CD4-positive, alpha-beta T cell treated with Interleukin-1 beta for 1 hour (primary cell): ENCODE data around the gene PRKAB1.
"Not testable (repeated sequence)": the region's sequence is repeated elsewhere in the genome, so short reads cannot be mapped to it uniquely, and the experiment has no call there.

ENCODE experiments used
- DNase-seq, 2 donors: peaks; one replicate each; pipeline ENCODE4 v3.0.0-alpha.2; 2020 to 2022

PRKAB1 gene

GRCh38 chr12:119667577-119668323 lies at the start of gene PRKAB1:
Gene PRKAB1, plus strand, starts transcription at chr12:119668133. Its CDS starts 112 bp downstream, at chr12:119668245.
- peak; percentile 96 to 98 for DNase-seq

DNA sequence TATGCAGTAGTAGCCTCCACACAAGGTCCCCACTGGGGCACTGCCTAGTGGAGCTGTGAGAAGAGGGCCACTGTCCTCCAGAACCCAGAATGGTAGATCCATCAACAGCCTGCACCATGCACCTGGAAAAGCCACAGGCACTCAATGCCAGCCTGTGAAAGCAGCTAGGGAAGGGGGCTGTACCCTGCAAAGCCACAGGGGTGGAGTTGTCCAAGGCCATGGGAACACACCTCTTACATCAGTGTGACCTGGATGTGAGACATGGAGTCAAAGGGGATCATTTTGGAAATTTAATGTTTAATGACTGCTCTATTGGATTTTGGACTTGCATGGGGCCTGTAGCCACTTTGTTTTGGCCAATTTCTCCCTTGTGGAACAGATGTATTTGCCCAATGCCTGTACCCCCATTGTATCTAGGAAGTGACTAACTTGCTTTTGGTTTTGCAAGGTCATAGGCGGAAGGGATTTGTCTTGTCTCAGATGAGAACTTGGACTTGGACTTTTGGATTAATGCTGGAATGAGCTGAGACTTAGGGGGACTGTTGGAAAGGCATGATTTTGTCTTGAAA lies 49.5 kb upstream of the PRKAB1 start:
- DNase-seq, result not testable (repeated sequence)

GRCh38 chr12:119620490-119620889 lies 47.4 kb upstream of the PRKAB1 start:
- DNase-seq, result no peak

GRCh38 chr12:119621878-119622277 lies 46.1 kb upstream of the PRKAB1 start:
- DNase-seq, result no peak

DNA sequence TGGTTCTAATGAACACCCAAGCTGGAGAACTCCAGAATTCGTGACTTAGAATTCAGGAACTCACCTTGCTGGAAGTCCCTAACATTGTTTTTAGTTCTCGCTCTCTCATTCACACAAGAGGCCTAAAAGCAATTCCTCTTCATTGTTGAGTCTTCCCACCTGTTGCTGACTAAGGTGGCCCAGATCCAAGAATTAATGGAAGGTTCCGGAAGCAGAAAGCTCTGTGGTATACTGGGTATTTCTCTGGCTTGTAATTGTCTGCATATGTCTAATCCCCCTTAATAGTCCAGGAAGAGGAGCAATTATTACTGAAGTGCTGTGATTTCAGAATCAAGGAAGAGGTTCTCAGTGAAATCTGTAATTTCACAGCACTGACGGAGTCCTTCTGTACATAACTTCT lies 43.0 kb upstream of the PRKAB1 start:
- DNase-seq, result no peak

GRCh38 chr12:119627019-119627643 lies 40.8 kb upstream of the PRKAB1 start:
- DNase-seq, result no peak

DNA sequence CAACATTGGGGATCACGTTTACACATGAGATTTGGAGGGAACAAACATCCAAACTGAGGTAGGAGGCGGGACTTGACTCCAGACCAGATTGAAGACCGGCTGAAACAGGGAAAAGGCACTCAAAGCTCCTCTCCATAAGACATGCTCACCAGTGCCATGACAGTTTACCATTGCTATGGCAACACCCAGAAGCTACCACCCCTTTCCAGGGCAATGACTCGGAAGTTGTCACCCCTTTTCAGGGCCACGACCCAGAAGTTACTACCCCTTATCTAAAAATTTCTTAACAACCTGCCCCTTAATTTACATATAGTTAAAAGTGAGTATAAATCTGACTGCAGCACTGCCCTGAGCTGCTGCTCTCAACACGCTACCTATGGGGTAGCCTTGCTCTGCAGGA lies 40.2 kb upstream of the PRKAB1 start:
- DNase-seq, result no peak

DNA sequence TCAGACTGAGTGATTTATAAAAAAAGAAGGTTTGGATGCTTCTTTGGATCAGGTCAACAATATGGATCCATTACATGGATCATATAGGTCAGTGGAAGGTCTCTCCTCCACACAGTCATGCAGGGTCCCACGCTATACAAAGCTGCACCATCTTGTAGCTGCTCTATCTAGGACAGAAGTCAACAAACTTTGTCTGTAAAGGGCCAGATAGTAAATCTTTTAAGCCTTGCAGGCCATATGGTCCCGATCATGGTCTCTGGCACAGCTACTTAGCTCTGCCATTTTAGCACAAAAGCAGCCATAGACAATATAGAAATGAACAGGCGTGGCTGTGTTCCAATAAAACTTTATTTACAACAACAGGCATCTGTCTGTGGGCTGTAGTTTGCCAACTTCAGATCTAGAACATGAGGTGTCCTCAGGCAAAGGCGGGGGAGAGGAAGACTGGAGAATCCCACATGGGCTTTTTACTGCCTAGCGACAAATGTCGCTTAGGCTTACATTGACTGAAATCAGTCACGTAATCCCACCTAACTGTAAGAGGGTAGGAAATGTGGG lies 37.6 kb upstream of the PRKAB1 start:
- DNase-seq, result no peak

DNA sequence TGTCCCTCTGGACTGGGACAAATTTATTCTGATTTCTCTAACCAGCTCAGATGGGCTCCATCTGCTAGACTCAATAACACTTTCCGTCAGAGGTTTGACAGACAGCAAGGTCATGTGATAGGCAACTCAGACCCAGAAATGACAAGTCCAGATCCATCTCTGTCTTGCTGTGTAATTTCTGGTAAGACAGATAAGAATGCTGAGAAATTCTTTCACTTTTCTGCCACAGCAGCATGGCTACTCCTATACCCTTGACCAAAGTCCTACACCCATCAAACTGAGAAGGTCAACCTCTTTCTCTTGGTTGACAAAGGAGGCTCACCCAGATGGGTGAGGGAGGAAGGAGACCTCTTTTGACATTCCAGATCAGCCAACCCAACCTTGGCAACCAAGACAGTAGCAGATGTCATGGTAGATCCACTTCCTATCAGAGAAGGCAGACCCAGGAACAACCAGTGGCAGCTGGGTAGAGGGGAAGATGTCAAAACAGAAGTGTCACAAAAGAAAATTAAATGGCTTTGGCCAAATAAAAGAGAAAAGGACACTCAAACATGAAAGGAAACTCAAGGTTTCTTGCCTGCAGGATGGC lies 36.9 kb upstream of the PRKAB1 start:
- DNase-seq, result no peak

DNA sequence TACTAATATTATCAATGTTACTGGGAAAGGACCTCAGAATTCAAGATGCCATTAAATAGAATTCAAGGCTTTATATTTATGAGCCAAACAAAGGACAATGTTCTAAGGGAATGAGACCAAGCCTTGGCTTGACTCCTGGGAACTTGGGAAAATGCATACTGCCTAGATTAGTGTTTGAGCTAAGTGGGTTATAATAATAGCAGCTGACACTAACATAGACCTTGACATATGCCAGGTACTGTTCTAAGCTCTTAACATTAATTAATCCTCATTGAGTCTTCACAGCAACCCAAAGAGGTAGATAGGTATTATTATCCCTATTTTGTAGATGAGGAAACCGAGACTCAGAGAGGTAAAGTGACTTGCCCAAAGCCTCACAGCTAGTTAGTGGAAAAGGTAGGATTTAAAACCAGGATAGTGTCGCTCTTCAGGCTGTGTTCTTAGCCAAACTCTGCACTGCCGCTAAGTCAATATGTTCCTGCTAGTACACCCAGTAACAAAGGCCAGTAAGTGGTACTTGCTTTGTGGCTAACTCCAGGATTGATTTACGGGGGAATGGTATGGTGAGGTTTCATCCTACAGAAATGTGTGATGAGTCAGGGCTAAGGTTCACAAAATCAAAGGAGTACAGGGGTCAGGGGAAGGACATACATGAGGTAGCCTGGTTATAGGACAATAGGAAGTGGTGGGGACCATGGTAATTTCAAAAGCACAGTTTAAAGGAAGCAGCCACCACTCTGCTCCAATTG lies 35.8 kb upstream of the PRKAB1 start:
- DNase-seq, result no peak

- no peak for DNase-seq
These were observed 33.2 kb upstream of the PRKAB1 start for GRCh38 chr12:119634743-119635142.

GRCh38 chr12:119642986-119643385 lies 24.9 kb upstream of the PRKAB1 start:
- no peak for DNase-seq

- DNase-seq, result no peak
These were observed 23.0 kb upstream of the PRKAB1 start for GRCh38 chr12:119644930-119645329.

DNA sequence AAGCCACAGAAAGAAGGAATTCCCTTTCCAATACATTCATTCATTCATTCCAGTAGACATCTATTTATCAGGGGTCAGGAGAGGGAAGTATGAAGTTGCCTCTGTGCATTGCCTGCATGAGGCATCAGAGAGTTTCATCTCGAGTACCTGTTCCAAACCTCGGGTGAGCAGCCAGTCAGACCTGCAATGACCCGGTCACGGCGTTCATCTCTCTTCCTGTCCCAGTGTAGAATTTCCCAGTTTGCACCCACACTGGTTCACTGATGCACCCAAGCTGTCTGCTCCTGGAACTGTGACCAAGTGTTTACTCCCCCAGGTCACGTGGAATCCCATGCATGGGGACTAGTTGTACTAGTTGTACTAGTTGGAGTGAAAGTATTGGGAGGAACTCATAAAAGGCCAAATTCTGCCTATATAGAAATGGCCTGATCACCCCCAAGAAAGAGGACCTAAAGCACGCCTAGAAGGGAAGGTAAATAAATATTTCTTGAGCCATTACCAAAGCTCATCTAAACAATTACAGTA lies 22.3 kb upstream of the PRKAB1 start:
- DNase-seq, result no peak

DNA sequence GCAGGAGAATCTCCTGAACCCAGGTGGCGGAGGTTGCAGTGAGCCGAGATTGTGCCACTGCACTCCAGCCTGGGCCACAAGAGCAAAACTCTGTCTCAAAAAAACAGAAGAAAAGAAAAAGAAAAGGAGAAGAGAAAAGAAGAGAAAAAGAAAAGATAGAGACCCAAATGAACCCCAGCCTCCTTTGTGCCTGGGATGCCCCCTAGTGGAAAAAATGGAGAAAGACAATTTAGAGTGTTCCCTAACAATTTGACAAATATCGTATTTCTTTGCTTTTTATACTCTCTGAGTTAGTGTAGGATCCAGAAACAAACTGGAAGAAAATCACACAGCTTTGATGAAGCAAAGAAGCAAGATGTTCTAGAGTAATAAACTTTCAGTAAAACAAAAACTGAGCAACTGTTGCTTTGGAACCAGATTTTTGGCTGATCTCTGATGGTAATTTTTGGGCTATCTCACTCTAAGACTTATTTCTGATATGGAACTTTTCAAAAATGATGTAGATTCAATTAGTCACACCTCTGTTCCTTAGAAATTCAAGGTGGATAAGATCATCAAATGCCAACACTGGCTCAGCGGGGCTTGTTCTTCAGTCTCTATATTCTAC lies 18.6 kb upstream of the PRKAB1 start:
- DNase-seq, result peak in 1 of 2 donors; percentile 20

GRCh38 chr12:119652665-119653064 lies 15.3 kb upstream of the PRKAB1 start:
- DNase-seq, result no peak

GRCh38 chr12:119657001-119657400 lies 10.9 kb upstream of the PRKAB1 start:
- DNase-seq, result not testable (repeated sequence)

DNA sequence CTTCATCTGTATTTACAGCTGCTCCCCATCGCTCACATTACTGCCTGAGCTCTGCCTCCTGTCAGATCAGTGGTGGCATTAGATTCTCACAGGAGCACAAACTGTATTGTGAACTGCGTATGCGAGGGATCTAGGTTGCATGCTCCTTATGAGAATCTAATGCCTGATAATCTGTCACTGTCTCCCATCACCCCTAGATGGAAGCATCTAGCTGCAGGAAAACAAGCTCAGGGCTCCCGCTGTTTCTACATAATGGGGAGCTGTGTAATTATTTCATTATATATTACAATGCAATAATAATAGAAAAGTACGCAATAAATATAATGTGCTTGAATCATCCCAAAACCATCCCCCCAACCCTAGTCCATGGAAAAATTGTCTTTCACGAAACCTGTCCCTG lies 9.8 kb upstream of the PRKAB1 start:
- not testable (repeated sequence) for DNase-seq

DNA sequence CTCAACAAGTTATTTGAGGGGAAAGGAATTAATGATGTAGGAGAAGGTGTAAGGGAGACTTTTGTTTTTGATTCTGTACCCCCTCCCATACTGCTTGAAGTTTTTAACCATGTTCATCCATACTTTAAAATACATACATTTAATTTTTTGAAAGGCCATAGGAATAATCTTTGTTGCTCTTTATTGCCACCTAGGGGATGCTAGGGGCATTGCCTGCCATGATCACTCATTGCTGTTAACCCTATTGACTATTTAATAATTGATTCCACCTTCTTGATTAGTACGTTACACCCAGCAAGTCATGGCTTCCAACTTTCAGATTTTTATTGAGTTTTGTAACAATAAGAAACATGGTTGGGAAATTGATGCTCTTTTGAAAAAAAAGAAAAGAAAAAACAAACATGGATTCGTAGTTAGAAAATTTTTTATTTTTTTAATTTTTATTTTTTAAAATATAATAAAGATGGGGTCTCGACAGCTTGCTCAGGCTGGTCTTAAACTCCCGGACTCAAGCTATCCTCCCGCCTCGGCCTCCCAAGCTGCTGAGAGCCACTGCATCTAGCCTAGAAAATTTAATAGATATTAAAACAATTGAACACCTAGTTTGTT lies 8.5 kb upstream of the PRKAB1 start:
- peak; percentile 36 to 67 for DNase-seq

GRCh38 chr12:119660076-119660475 lies 7.9 kb upstream of the PRKAB1 start:
- DNase-seq, result peak in 1 of 2 donors; percentile 12

DNA sequence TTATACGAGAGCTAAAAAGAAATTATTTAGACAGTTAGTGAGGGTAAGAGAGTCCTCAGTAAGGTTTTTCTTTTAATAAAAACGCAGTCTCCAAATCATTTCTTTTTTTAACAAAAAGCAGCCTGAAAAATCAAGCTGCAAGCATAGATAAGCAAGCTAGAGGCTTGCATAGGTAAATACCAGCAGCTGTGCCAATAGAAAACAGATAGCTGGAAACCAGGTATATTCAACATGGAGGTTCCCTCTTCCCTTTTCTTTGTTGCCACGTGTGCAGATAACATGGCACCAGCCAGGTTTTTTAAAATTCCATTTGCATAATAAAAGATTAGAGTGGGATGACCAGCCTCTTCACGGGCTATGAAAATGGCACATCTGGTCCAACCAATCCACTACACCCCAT lies 6.1 kb upstream of the PRKAB1 start:
- DNase-seq, result no peak

DNA sequence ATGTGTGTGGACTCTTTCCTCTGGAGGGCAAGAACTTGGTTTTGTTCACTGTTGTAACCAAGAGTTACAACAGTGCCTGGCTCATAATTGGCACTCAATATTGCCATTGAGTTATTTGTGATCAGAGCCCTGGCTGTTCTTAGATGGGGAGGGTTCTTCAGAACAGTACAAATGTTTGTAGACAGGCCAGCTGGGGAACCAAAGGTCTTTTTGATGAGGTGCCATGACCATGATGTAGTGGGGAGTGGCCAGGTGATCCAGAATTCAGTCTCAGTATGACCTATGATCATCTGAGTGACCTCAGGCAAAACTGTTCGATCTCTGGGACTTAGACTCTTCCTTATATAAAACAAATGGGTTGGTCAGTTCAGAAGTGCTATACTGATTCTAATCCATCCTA lies 3.3 kb upstream of the PRKAB1 start:
- DNase-seq, result no peak
